GM21528 (cell line): Measurements from ENCODE around the gene KIF26B.

Source experiments
- ATAC-seq: cut with Tn5 transposase; IDR thresholded peaks from one replicate; pipeline ENCODE4 v1.9.1; 2021; ENCODE audit warnings: mild to moderate bottlenecking, moderate library complexity; ENCODE audit not compliant: unreplicated experiment, low FRiP score

The KIF26B gene

DNA sequence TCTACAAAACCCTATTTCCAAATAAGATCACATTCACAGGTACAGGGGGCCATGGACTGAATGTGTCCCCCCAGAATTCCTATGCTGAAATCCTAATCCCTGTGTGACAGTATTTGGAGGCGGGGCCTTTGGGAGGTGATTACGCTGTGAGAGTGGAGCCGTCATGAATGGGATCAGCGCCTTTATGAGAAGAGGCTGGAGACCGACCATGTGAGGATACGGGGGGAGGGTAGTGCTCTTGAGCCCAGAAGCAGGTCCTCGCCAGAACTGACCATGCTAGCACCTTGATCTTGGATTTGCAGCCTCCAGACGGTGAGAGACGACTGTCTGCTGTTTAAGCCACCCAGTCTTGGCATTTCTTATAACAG lies 23.8 kb upstream of the KIF26B start:
- ATAC-seq = no peak

DNA sequence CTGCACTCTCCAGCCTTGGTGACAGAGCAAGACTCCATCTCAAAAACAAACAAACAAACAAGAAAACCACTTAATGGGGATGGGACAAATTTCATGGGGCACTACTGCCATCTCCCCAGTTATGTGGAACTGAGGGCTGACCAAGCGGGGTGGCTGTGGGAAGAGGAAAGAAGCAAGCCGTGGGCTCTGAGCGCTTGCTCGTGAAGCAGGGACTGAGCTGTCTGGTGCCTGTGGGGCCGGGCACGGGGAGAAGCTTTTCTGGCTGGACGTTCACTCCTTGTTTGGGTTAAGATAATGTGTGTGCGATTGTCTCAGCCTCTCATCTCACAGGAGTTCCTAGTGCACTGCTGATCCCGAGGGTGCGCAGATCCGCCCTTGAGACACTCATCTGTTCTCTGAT lies 22.0 kb upstream of the KIF26B start:
- no peak for ATAC-seq

DNA sequence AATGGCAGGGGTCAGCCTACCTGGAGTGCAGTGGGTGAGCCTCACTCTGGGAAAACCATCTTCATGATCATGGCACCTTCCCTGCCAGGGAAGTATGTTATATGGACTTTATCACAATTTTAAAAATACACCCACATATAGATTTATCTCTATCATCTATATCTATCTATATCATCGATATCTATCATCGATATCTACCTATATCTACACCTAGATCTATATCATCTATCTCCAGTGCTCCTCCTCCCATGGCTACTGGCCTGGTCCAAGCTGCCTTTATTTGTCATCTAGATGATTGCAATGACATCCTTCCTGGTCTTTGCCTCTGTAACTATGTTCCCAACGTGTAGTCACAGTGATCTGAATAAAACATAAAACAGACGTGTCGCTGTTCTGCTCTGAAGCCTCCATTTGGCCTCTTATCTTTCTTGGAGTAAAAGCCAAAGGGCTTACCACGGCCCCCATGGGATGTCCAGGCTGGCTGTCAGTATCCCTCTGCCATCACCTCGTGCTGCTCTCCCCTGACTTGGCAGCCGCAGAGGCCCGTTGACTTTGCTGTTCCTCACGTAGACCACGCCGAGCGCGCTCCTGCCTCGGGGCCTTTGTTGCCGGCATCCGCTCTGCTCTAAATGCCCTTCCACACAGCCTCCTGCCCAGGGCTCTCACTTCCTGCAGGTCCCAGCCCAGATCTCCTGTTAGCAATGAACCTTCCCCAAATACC lies 20.6 kb upstream of the KIF26B start:
- no peak for ATAC-seq

DNA sequence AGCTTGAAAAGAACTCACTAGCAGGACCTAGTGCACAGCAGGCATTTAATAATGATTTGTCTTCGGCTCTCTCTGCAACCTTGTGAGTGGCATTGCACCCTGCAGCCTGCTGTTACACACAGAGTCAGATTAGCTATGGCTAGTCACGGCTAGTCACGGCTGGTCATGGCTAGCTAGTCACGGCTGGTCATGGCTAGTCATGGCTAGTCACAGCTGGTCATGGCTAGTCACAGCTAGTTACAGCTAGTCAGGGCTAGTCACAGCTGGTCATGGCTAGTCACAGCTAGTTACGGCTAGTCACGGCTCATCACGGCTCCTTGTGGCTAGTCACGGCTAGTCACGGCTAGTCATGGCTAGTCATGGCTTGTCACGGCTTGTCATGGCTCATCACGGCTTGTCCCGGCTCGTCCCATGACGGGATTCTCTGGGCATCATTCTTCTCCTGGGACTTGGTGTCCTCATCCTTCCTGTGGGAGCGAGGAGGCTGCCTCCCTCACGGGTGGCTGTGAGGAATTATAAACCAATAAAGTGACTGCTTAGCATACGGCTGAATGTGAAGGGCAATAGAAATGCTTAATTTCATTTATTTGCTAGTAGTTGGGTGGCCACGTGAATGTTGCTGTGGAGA lies 12.5 kb upstream of the KIF26B start:
- no peak for ATAC-seq

DNA sequence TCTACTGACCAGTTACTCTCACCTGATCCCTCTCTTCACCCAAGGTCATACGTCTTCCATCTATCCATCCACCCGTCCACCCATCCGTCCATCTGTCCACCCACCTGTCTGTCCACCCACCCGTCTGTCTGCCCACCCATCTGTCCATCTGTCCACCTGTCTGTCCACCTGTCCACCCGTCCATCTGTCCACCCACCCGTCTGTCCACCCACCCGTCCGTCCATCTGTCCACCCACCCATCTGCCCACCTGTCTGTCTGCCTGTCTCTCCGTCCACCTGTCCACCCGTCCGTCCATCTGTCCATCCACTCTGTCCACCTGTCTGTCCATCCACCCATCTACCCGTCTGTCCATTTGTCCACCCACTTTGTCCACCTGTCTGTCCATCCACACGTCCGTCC lies 11.8 kb upstream of the KIF26B start:
- no peak for ATAC-seq

DNA sequence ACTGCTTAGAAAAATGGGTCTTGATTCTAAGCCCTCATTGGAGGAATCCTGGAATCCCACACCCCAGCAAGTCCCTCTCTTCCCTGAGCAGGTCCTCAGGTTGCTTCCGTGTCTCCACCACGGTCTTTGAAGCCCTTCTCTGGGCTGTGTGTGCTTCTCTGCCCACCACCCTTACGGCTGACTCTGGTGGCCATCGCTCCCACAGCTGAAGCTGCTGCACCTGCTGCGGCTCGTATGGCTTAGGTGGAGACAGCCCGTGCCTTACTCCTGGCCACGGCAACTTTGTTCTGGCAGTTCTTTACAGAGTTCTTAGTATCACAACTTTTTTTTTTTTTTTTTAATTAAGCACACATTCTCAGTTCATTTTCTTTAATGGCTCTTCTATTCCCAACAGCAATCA lies 10.9 kb upstream of the KIF26B start:
- no peak for ATAC-seq

DNA sequence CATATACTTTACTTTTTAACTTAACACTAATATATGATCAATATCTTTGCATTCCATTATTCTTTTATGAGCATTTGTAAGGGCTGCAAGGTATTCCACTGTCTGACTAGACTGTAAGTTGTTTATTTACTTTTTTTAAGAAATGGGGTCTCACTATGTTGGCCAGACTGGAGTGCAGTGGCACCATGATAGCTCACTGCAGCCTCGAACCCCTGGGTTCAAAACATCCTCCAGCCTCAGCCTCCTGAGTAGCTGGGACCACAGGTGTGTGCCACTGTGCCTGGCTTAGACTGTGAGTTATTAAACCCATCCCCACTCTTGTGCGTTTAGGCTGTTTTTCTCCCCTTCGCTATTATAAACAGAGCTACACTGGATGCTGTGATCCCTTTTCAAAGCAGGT lies 6.7 kb upstream of the KIF26B start:
- no peak for ATAC-seq

DNA sequence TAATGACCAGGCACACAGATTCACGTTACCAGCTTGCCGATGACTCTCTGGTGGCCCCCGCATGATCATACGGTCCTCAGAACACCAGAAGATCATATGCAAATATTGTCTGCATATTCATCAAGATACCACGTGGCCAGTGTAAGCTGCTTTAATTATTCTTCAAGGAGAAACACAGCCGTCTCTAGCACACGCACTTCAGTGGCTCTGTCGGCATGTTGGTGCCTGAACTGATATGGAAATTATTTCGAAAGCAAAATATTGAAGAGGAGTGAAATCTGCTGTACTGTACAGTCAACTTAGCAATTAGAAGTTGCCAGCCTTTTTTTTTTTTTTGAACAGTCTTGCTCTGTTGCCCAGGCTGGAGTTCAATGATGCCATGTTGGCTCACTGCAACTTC lies 5.9 kb upstream of the KIF26B start:
- no peak for ATAC-seq

DNA sequence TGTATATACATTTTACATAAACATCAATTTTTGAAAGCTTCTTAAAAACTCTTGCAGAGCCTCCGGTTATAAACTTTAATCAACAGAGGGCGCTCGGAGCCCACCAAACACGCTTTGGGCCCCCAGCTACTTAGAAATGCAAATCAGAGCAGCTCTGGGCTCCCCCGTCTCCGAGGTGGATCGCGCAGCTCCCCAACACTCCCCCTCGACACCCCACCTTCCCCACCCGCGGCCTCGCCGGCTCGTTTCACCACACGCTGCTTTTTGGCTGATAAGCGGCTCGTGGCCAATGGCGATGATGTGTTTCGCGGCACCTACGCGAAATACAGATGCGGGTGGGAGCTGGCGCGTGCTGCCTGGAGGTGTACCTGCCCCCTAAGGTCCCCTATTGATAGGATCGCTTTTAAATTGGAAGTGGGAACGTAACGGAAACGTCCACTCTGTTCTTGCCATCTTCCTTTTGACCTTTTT lies 1.7 kb upstream of the KIF26B start:
- ATAC-seq = no peak

DNA sequence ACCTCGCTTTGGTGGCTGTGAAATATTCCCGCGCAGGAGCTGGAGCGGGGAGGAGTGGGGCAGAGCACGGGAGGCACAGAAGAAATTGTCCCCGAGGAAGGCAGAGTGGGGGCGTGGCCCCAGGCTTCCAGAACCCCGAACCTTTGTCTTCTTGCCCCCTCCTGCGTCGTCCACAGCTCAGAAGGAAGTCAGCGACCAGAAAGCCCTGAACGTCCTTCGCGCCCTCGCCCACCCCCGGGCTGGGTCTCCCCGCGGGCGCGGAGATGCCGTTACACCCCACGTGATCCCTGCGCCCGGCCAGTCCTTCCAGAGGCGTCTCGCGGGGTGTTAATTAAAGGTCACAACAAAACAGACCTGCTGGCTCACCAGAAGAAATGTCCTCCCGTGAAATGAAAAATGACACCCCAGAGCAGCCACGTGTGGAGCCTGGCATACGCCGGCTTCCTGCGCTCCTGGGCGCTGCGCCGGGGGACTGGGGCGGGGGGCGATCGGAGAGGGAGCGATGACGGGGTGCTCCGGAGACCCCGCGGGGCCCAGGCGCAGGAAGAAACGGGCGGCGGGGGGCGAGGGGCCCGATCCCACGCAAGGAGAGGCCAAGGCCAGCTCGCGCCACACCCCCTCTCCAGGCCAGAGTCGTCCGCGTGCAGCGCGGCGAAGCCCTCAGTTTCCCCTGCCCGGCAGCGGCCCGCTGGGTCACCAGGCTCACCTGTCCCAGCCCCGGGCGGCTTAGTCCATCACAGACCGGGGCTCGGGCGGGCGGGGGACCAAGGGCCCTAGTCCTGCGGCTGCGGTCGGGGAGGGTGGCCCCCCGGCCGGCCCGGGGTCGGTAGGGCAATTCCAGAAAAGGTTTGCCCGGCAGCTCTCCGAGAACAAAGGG lies 995 bp upstream of the KIF26B start:
- ATAC-seq = no peak

DNA sequence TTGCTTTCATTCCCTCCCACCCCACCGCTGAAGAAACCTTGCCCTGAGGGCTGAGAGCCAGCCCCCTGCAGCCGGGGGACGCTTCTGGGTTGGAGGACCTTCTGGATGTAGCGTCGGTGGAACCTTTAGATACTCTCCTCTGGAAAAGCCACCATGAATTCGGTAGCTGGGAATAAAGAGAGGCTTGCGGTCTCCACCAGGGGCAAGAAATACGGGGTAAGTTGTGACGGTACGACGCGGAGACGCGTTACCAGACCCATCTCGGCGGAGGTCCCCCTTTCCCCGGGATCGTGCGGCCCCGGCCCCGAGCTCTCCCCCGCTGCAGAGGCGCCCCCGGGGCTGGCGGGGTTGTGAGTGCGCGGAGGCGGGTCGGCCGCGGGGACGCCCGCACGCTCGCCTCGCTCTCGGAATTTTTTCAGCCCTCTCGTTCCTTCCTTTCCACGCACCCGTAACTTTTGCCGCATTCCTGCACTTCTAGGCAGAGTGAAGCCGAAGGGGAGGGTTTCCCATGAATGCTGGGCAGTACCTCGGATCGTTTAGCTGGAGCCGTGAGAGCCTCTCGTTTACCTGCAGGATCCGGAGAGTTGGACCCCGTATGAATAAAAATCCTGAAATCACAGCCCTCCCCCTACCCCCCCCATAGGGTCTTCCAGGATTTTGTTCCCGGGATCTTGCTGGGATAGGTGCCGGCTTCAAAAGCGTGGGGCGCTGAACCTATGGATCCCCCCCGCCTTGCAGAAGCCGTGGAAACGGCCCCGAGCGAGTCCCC lies 671 bp downstream of the KIF26B start:
- ATAC-seq = no peak

DNA sequence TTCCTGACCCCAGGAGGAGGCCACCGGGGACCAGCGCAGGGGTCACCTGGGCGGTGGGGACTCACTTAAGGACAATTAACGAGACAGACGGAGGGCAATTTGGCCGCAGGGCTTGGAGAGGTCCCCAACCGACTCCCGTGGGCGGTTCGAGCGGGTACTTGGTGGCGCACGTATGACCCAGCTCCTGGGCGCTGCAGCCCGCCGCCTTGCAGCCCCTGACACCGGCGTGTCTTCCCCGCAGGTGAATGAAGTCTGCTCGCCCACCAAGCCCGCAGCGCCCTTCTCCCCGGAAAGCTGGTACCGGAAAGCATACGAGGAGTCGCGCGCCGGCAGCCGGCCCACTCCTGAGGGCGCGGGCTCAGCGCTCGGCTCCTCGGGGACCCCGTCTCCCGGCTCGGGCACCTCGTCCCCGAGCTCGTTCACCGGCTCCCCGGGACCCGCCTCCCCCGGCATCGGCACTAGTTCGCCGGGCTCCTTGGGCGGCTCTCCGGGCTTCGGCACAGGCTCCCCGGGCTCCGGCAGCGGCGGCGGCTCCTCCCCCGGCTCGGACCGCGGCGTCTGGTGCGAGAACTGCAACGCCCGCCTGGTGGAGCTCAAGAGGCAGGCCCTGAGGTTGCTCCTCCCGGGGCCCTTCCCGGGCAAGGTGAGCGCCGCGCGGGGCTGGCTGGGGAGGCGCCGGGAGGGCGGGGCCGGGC lies 1.4 kb downstream of the KIF26B start:
- ATAC-seq = peak; percentile 96

DNA sequence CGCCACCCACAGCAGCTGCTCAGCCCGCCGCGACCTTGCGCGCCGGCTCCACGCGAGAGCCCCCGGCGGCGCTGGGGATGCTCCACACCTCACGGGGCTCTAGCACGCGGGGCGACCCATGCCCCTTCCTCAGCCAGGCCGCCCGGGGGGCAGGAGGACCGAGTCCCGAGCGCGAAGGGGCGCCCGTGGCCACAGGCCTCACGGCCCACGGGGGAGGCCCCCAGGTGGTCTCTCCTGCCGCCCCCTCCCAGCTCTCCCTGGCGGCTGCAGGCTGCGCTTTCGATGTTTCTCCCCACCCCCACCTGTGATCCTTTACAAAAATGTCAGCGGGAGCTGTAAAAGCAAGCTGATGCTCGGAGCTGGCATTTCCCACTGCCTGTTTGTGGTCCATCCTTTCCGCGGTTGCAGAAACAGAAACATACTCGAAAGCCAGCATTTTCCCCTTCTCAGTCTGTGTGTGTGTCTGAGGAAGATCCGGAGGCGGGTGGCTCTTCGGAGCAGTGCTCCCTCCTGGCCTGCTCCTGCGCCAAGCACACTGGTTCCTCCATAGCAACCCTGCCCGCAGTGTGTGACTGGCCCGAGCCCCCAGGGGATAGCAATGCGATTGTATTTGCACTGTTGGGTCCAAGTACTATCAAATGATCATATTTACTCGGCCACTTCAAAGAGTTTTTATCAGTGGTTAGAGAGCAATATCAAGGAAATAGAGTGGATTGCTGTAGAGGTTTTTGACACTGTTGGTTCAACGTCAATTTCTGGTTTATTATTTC lies 2.1 kb downstream of the KIF26B start:
- no peak for ATAC-seq

DNA sequence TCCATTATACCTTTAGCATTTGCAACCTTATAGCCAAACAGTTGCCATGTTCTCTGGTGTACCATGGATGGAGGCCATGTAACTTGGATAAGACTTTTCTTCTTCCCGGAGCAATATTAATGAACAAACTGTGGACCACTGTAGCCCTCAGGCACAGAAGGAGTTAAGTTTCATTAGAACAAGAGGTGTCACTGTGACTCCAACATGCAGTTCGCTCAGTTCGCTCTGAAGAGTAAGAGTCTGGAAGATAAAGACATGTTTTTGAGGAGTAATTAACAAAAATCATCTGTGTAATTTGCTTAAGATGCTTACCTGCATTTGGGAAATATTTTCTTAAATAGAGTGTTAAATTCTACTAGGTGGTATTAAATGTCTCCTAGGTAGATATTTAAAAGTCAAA lies 4.1 kb downstream of the KIF26B start:
- ATAC-seq = no peak

DNA sequence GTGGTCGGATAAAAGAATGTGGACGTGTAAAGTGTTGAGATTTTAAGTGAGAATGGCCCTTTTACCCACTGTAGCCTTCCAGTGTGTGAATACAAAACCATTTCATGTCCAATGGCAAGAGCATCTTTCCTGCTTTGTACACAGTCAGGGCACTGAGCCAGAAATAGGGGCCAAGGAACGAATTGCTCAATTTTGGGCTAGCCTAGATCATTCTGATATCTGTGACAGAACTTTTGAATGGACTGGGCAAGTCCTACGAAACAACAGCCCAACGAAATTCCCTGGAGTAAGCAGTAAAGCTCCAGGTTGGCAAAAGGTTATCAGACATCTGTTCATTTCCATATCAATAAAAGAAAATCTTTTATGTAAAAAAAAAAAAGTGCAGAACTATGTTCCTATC lies 5.5 kb downstream of the KIF26B start:
- no peak for ATAC-seq

DNA sequence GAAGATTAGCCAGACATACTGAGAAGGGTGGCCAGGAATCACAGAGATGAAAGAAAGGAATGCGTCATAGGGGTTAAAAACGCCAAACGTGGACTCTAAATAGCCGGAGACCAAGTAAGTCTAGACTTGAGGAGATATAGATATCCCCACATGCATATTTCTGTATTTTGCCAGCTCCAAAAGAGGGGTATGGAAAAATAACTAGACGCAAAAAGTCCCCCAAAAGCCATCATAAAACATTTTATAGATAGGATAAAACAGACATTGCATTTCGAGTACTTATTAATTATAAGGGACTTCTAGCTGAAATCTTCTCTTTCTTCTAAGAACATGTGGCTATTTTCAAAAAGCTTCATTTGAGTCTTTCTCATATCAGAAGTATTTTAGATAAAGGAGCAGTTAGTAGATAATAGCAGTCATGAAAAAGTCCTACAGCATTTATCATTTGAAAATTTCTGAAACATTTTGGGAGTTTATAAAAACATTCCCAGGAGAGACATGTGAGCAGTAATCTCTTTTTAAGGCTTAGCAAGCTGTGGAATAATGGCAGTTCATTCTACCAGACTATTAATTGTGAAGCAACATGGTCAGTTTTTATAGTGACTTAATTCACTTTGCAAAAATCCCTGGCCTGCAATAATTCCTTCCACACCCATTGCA lies 6.1 kb downstream of the KIF26B start:
- ATAC-seq = no peak

DNA sequence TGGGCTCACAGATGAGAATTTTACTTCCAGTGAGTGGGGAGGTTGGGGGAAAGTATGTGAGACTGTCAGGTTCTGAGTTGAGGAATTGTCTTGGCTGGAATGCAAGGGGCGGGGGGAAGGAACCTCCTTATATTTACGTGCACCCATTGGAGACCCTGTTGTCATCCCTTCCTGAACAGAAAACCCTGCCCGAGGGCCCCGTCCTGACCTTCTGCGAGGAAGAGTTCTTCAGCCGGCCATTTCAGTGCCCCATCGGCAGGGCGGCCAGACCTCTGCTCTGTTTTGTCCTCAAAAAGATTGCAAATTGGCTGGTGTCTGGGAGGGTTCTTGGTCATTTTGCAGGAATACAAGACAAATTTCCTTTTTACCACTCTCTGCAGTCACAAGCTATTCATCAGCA lies 7.1 kb downstream of the KIF26B start:
- ATAC-seq = no peak

DNA sequence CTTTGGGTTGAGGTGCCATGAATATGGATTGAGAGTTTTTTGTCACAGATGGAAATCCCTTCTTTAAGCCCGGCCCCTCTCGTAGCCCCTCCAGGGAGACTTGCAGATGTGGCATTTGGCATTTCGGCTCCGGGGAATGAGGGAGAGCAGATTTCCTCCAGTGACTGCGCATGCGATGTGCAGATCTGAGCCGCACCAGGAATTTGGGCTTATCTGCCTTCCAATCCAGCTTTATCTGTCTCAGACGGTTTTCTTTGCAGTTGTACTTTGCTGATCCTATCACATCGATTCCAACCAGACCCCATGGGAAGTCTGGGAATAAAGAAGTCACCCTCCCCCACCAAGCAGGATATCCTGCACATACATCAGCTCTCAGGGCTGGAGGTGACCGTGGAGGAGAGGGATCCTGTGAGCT lies 11.7 kb downstream of the KIF26B start:
- ATAC-seq = no peak

DNA sequence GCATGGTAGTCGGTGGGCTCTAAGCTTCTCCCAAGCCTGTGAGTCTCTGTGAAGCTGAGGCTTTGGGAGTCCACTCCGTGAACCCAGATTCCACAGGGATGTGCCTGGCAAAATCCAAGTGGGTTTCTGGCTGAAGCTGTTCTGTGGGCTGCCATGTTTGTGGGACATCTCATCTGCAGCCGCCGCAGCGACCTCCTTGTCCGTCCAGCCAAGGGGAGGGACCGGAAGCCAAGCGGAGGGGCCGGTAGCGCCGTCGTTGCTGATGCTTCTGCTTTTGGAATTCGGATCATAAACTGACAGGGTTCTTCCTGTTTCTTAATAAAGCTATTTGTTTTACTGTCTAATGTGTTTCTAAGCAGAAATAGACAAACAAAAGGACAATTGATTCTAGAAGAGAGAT lies 13.3 kb downstream of the KIF26B start:
- no peak for ATAC-seq
